IgD-negative memory B cell (primary cell): ENCODE measurements around the gene LMBR1. TPM values are rescaled to one million over a fixed set of nuclear protein-coding genes. Genes with fewer than 3 reads are reported as not detected.
A peak's percentile ranks its signal among the peaks of the same experiment; 100 is the strongest.

ENCODE experiments used
- H3K27ac Mint-ChIP-seq, 3 donors: one replicate each; pipeline ENCODE4 v1.8.0; 2020 to 2022; ENCODE audit warnings: mild to moderate bottlenecking in 3 of 3, mixed read lengths in 3 of 3, moderate library complexity in 1 of 3
- H3K27me3 Mint-ChIP-seq: one replicate; pipeline ENCODE4 v1.8.0; 2021; ENCODE audit warnings: mixed read lengths
- H3K36me3 Mint-ChIP-seq: one replicate; pipeline ENCODE4 v1.8.0; 2020; ENCODE audit warnings: mild to moderate bottlenecking, mixed read lengths
- H3K4me1 Mint-ChIP-seq, 3 donors: one replicate each; pipeline ENCODE4 v1.8.0; 2020 to 2022; ENCODE audit warnings: mixed read lengths in 3 of 3, mild to moderate bottlenecking in 1 of 3
- H3K4me3 Mint-ChIP-seq, 4 donors: one replicate each; pipeline ENCODE4 v1.8.0; 2020 to 2022; ENCODE audit warnings: mild to moderate bottlenecking in 4 of 4, mixed read lengths in 4 of 4, moderate library complexity in 3 of 4
- H3K9me3 Mint-ChIP-seq, 3 donors: one replicate each; pipeline ENCODE4 v1.8.0; 2020 to 2021; ENCODE audit warnings: mixed read lengths in 3 of 3, mild to moderate bottlenecking in 1 of 3
- polyA plus RNA-seq: library from polyadenylated mRNA; unstranded; fragments of 300-500 nt; fragmentation: Illumina TruSeq; gene quantifications from one replicate; pipeline ENCODE4 v1.2.3, GENCODE V29; 2021

Gene LMBR1
- polyA plus RNA-seq, 1 donor from 2014 or later: 29.2 TPM

DNA sequence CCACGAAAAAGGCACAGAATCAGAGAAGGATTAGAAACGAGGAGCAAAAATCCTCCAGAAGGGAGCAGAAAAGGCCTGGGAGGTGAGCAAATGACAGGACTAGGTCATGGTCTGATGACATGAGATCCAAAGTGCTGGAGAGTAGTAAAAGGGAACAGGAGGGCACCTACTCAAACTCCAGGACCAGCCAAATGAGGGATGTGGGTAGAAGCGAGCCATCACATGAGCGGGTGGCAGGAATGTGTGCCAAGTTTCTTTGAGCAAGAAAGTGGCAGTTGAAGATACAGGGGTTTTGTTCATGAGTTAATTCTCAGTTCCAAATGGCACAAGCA is 139.8 kb downstream of the LMBR1 start:
- Mint-ChIP-seq H3K27me3 (no peaks in the 10 kb centered on the region), H3K4me1 (peaks cover 0 to 5% (median 0%) of the 10 kb centered on the region in 3 donors), H3K9me3 (no peaks in the 10 kb centered on the region), H3K36me3 (peaks cover 5% of the 10 kb centered on the region), H3K4me3 (no peak overlapping the region), H3K27ac (no peak overlapping the region)

GRCh38 chr7:156752367-156753228 is 140.4 kb downstream of the LMBR1 start:
- H3K27ac Mint-ChIP-seq: no peak overlapping the region
- H3K27me3 Mint-ChIP-seq: no peaks in the 10 kb centered on the region
- H3K4me3 Mint-ChIP-seq: no peak overlapping the region
- peaks cover 5% of the 10 kb centered on the region for H3K36me3 Mint-ChIP-seq
- H3K9me3 Mint-ChIP-seq: no peaks in the 10 kb centered on the region
- peaks cover 0 to 5% (median 0%) of the 10 kb centered on the region in 3 donors for H3K4me1 Mint-ChIP-seq

- Mint-ChIP-seq H3K36me3 (peaks cover 8% of the 10 kb centered on the region), H3K27ac (no peak overlapping the region), H3K4me1 (peaks cover 0 to 5% (median 0%) of the 10 kb centered on the region in 3 donors), H3K27me3 (no peaks in the 10 kb centered on the region), H3K9me3 (no peaks in the 10 kb centered on the region), H3K4me3 (no peak overlapping the region)
These were observed 141.7 kb downstream of the LMBR1 start for GRCh38 chr7:156751319-156751718.

DNA sequence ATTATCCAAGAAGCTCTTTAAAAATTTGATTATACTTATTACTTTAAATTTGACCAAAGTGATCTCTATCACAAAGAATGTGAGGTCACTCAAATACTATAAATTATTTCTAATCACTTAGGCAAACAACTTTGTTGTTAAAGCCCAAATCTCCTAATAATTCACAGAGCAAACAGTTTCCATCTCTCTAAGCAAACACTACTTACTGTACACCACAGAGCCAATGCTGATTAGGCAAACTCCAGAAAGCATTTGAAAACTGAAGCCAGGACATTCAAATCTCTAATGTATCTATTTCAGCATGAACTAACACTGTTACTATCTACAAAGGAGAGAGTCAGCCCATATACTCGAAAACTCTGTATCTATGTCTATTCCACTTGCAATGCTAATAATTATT is 145.3 kb downstream of the LMBR1 start:
- Mint-ChIP-seq H3K9me3 (peaks cover 0 to 2% (median 0%) of the 10 kb centered on the region in 3 donors), H3K36me3 (peaks cover 13% of the 10 kb centered on the region), H3K4me1 (no peaks in the 10 kb centered on the region), H3K27me3 (no peaks in the 10 kb centered on the region), H3K4me3 (no peak overlapping the region), H3K27ac (no peak overlapping the region)

GRCh38 chr7:156746891-156747290 is 146.1 kb downstream of the LMBR1 start:
- Mint-ChIP-seq H3K36me3 (peaks cover 20% of the 10 kb centered on the region), H3K27ac (no peak overlapping the region), H3K27me3 (no peaks in the 10 kb centered on the region), H3K9me3 (peaks cover 0 to 4% (median 0%) of the 10 kb centered on the region in 3 donors), H3K4me1 (no peaks in the 10 kb centered on the region), H3K4me3 (no peak overlapping the region)

DNA sequence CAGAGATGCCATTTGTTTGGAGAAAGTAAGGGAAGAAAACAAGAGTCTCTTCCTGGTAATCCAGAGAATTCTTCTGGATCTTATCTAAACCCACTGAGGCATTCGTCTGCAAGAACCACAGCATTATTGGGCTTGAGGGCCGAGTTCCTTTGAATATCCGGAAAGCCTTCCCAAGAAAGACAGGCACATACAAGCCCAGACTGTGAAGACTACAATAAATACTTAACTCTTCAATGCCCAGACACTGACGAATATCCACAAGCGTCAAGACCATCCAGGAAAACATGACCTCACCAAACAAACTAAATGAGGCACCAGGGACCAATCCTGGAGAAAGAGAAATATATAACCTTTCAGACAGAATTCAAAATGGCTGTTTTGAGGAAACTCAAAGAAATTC is 153.4 kb downstream of the LMBR1 start:
- H3K4me3 Mint-ChIP-seq: no peak overlapping the region
- no peaks in the 10 kb centered on the region for H3K4me1 Mint-ChIP-seq
- no peak overlapping the region for H3K27ac Mint-ChIP-seq
- H3K27me3 Mint-ChIP-seq: no peaks in the 10 kb centered on the region
- H3K36me3 Mint-ChIP-seq: peaks cover 36% of the 10 kb centered on the region
- H3K9me3 Mint-ChIP-seq: peaks cover 8 to 13% (median 12%) of the 10 kb centered on the region in 3 donors

GRCh38 chr7:156735851-156736250 is 157.1 kb downstream of the LMBR1 start:
- no peaks in the 10 kb centered on the region for H3K4me1 Mint-ChIP-seq
- H3K36me3 Mint-ChIP-seq: peaks cover 46% of the 10 kb centered on the region
- H3K27me3 Mint-ChIP-seq: no peaks in the 10 kb centered on the region
- peaks cover 12 to 29% (median 13%) of the 10 kb centered on the region in 3 donors for H3K9me3 Mint-ChIP-seq
- H3K27ac Mint-ChIP-seq: peak overlapping the region in 1 of 3 donors; percentile 61
- no peak overlapping the region for H3K4me3 Mint-ChIP-seq

- H3K4me1 Mint-ChIP-seq: no peaks in the 10 kb centered on the region
- no peak overlapping the region for H3K4me3 Mint-ChIP-seq
- H3K9me3 Mint-ChIP-seq: peaks cover 12 to 29% (median 13%) of the 10 kb centered on the region in 3 donors
- H3K27me3 Mint-ChIP-seq: no peaks in the 10 kb centered on the region
- peaks cover 46% of the 10 kb centered on the region for H3K36me3 Mint-ChIP-seq
- no peak overlapping the region for H3K27ac Mint-ChIP-seq
These were observed 159.3 kb downstream of the LMBR1 start for GRCh38 chr7:156733638-156734037.

DNA sequence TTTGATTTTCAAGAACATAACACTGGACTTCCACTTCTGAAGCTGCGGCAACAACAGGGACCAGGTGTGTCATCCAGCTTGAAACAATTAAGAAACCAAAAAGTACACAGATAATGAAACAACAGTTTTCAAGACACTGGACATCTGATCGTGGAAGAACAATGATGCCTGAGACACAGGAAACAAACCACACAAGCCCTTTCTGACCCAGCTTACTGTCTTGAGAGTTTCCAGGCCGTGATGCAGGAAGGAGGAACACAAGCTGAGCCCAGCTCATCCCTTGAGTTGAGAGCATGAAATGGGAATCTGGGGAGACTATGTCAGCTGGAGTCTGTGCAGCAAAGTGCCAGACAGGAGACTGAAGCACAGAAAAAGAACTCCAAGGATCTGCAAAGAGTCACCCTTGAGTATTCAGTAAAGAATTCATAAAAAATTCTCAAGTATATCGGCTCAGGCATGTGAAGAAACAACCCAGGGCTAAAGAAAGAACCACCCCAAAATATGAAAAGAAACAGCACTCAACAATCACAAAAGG is 160.8 kb downstream of the LMBR1 start:
- peaks cover 10 to 29% (median 13%) of the 10 kb centered on the region in 3 donors for H3K9me3 Mint-ChIP-seq
- peaks cover 42% of the 10 kb centered on the region for H3K36me3 Mint-ChIP-seq
- H3K27me3 Mint-ChIP-seq: no peaks in the 10 kb centered on the region
- peaks cover 0 to 2% (median 0%) of the 10 kb centered on the region in 3 donors for H3K4me1 Mint-ChIP-seq
- H3K27ac Mint-ChIP-seq: peak overlapping the region in 1 of 3 donors; percentile 27
- no peak overlapping the region for H3K4me3 Mint-ChIP-seq

DNA sequence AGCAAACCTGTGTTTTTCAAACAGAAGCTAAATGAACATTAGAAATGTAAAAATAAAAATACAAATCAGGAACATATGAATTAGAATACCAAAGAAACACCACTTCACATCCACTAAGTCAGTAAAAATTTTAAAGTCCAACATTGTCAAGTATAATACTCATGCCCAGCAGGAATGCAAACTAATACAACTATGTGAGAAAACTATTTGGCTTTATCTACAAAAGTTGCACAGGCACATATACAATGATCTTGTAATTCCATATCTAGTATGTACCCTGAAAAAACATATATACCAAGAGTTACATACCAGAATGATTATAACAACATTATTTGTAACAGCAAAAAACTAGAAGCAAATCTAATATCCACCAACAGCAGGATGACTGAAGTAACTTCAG is 161.3 kb downstream of the LMBR1 start:
- Mint-ChIP-seq H3K4me1 (peaks cover 0 to 2% (median 0%) of the 10 kb centered on the region in 3 donors), H3K4me3 (no peak overlapping the region), H3K9me3 (peaks cover 10 to 29% (median 13%) of the 10 kb centered on the region in 3 donors), H3K27me3 (no peaks in the 10 kb centered on the region), H3K27ac (no peak overlapping the region), H3K36me3 (peaks cover 41% of the 10 kb centered on the region)

GRCh38 chr7:156725936-156726335 is 167.0 kb downstream of the LMBR1 start:
- H3K9me3 Mint-ChIP-seq: no peaks in the 10 kb centered on the region
- no peaks in the 10 kb centered on the region for H3K27me3 Mint-ChIP-seq
- H3K4me3 Mint-ChIP-seq: no peak overlapping the region
- peaks cover 0 to 2% (median 0%) of the 10 kb centered on the region in 3 donors for H3K4me1 Mint-ChIP-seq
- no peak overlapping the region for H3K27ac Mint-ChIP-seq
- H3K36me3 Mint-ChIP-seq: peaks cover 9% of the 10 kb centered on the region

DNA sequence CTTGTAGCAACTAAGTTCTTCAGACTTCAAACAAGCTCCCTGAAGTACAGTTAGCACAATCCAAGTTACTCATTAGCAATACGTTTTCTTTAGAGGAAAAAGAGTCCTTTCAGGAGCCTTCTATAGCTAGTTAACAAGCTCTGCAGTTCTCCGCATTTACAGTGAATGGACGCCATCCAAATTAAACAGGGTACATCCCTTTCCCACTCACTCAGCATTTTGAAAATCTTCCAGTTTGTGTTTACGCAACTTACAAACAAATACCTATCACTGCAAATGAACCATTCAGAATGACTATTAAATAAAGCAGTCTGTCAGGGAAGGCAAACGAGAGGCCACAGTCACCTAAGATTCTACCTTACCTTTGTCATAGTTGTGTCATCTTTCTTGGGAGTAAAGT is 167.9 kb downstream of the LMBR1 start:
- Mint-ChIP-seq H3K27me3 (no peaks in the 10 kb centered on the region), H3K27ac (no peak overlapping the region), H3K36me3 (peaks cover 9% of the 10 kb centered on the region), H3K4me1 (peaks cover 0 to 2% (median 0%) of the 10 kb centered on the region in 3 donors), H3K9me3 (no peaks in the 10 kb centered on the region), H3K4me3 (no peak overlapping the region)

DNA sequence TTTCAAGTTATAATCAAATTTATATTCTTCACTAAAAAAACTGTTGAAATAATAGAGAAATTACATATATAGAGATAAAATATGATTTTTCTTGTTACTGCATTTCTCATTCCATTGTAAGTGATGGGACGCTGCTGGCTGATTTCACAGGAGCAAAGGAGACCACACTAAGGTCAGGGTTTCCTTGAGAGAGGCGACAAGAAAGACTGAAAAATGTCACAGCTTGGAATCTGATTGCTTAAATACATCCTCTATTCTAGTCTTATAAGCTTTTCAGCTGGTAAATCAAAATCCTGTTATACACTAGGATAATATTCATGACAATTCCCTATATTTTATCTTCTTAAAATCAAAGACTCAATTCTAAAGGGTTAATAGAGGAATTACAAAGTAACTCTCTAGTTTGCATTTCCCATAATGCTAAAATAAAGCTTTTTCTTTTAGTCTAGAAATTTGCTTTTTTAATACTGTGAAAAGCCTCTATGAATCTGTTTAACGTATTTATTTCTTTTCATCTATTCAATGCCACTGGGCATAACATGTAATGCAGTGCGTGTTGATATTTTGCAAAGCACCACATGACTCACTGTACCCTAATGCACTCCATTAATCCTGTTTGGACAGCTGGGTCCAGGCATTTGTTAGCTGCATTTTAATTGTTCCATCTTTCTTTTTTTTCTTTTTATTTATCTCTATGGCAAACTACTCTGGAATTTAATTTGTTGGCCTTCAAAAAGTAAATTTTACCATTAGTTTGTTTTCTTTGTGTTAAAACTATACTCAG is 170.7 kb downstream of the LMBR1 start:
- Mint-ChIP-seq H3K36me3 (peaks cover 11% of the 10 kb centered on the region), H3K4me3 (no peak overlapping the region), H3K27me3 (no peaks in the 10 kb centered on the region), H3K27ac (no peak overlapping the region), H3K4me1 (peaks cover 0 to under 1% (median 0%) of the 10 kb centered on the region in 3 donors), H3K9me3 (no peaks in the 10 kb centered on the region)

DNA sequence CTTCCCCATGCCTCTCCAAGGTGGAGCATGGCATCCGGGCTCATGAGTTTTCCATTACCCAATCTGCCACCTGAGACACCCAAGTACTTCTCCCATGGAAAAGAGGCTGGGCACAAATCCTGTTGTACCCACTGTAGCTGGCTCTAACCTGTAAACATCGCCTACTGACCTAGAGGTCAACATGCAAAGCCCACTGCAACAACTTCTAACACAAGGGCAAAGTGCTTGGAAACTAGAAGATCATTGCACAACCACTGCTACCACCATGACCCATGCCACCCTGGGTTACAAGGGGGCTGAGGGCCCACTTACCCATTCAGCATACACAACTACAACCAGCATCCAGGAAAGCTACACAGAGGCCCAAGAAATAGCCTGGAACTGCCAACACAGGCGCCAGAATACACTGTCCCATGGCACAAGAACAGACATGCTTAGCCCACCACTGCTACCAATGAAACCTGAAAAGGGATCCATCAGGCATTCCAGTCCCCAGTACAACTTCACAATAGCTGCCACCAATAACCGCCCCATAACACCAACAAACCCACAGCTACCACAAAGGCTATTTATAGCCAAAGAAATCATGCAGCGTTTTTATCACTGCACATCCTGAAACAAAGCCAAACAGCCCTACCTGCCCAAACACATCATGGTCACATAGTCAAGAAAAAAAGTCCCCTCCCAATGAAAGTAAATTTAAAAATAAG is 189.1 kb downstream of the LMBR1 start:
- no peaks in the 10 kb centered on the region for H3K27me3 Mint-ChIP-seq
- H3K9me3 Mint-ChIP-seq: peaks cover 6 to 19% (median 7%) of the 10 kb centered on the region in 3 donors
- H3K36me3 Mint-ChIP-seq: peaks cover 29% of the 10 kb centered on the region
- H3K4me3 Mint-ChIP-seq: no peak overlapping the region
- no peak overlapping the region for H3K27ac Mint-ChIP-seq
- H3K4me1 Mint-ChIP-seq: peaks cover 4 to 7% (median 5%) of the 10 kb centered on the region in 3 donors
